ENCODE measurements around the gene INO80B.

INO80B gene

DNA sequence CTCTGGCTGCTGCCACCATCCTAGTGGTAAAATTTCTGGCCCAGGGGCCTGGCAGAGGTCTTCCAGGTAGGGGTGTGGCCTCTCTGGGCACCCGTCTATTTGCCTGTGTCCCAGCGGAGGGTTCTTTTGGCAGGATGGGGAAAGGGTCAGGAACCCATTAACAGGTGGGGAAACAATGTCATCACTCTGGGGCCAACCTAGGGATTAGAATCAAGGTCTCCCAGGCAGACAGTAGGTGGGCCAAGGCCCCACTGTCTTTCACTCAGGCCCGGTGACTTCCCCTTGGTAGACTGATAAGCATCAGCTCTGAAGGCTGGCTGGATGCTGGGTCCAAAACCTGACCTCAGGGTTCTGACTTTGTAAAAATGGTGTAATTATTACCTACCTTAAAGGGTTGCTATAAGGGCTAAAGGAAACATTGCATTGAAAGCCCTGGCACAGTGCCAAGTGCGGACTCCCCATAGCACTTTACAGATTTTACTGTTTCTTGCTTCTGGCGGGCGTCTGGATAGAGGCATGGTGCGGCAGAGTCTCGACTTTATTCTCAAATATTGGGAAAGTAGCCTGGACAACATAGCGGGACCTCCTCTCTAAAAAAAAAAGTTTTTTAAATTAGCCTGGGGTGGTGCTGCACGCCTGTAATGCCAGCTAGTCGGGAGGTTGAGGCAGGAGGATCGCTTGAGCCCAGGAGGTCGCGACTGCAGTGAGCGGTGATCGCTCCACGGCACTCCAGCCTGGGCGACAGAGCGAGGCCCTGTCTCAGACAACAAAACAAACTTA lies 42.3 kb downstream of the INO80B start:
- in situ Hi-C loops (cut with MboI; ENCODE audit: low pct_unique_long_range_greater_than_20kb, low sequenced_read_pairs) = no loop called here
- no peak for DNase-seq

DNA sequence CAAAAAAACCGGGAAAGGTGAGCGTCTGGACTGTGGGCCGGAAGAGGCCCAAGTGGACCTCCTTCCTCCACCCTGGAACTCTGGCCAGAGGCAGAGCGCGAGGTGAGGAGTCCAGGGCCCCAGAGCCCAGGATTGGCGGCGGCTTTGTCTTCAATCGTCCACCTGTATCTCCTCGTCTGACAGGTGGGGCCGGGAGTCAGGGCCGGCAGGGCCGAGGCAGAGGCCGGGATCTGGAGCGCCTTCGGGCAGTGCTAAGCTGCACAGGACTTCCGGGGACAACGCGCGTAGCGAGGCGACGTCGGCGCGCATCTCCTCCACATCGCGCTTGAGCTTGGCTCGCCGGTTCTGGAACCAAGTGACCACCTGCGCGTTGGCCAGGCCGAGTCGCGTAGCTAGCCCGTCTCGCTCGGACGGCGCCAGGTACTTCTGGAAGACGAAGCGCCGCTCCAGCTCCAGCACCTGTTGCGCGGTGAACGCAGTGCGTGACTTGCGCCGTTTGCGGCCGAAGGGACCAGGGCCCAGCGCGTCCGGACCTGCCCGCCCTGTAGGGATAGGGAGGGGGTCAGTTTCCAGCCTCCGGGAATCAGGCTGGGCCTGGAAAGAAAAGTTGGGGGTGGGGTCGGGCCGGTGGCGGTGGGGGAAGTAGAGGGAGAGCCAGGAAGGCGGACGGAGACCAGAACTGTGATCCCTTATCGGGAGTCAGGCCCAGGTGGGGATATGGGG lies 43.1 kb downstream of the INO80B start:
- DNase-seq = no peak
- in situ Hi-C loops (cut with MboI; ENCODE audit: low pct_unique_long_range_greater_than_20kb, low sequenced_read_pairs) = no loop called here

DNA sequence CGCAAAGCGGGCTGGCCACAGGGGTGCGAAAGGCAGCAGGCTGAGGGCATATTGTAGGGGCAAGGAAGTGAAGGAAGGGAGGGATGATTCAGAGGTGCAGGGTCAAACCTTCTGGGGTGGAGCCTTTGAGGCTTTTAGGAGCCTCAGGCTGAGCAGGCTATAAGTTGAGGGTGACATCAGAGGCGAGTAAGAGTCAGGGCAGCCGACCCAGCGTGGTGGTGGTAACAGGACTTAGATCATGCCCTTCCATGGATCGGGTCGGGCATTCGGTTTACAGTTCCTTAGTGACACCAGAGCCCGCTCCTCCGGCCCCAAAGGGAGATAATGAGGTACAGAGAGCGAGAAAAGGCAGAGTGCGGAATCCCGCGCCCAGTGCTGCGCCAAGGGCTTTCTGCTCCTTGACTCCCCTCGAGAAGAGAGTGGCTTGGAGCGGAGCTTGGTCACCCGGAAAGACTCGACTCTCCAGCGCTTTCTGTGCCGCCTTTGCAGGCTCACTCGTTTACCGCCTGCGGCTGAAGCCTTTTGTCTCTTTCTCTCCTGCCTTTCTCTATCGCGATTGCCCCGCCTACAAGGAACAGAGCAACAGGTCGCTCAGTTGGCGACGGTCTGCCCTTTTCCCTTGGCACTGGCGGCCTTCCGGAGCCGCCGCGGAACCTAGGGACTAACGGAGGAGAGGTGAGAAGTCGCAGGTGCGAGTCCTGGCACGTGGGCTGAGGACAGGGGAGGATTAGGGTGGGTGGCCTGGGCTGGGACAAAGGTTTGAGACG lies 43.8 kb downstream of the INO80B start:
- DNase-seq = no peak
- in situ Hi-C loops (cut with MboI; ENCODE audit: low pct_unique_long_range_greater_than_20kb, low sequenced_read_pairs) = no loop called here

DNA sequence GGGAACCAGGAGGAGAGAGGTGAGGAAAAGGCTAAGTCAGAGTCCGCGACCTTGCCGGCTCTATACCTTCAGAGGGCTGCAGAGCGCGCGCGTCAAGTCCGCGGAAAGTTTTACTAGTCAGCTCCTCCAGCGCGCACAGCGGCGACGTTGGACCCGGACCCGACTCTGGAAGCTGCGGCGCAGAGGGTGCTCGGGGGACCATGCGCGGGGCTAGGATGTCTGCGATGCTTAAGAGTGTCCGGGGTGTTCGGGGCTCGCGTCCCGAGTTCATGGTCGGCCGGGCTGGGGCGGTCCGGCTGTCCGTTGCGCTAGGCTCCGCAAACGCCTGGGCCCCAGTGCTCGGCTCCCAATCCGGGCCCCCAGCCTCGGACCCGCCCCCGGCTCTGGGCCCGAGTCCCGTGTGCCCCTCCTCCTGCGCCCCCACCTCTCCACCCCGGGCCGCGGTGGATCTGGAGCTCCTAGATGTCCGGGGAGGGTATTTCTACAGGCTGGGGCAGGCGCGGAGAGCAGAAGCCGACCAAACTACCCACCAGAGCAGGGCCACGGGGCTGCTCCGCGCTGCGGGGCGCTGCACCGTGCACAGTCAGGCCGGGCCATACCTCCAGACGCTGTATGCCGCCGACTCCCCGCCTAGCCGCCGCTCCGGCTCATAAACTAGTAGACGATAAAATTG lies 44.5 kb downstream of the INO80B start, which contains the start of gene LBX2:
Gene LBX2, minus strand, starts transcription at position 337 of the 673 bp plus-strand sequence. Its CDS starts 66 bp downstream, at position 271.
- DNase-seq = no peak
- in situ Hi-C loops (cut with MboI; ENCODE audit: low pct_unique_long_range_greater_than_20kb, low sequenced_read_pairs) = no loop called here

DNA sequence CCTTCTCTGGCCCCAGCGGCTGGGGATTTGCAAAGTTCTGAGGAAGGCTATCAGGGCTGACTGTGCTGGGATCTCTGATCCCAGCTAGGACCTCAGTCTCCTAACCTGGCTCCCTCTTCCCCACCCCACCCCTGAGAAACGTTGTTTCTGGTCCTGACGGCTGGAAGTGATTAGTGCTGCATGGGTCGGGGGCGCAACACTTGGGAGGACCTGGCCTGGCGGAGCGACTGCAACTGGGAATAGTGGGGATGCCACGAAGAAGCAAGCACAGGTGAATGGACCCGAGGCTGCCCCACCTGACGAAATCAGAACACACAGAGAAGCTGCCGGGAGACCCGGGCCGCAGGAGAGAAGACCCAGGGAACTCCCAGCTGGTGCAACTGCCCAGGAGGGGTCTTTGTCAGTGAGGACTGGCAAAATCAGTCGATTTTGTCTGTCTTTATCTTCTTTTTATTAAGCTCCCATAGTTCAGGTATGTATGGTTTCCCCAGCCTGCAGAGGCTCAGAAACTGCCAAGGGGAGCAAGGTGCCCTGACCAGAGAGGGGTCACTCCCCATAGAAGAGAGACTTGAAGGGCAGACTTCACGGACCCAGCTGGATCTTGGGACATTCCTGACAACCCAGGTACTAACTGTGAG lies 45.2 kb downstream of the INO80B start:
- in situ Hi-C loops (cut with MboI; ENCODE audit: low pct_unique_long_range_greater_than_20kb, low sequenced_read_pairs) = no loop called here
- no peak for DNase-seq

DNA sequence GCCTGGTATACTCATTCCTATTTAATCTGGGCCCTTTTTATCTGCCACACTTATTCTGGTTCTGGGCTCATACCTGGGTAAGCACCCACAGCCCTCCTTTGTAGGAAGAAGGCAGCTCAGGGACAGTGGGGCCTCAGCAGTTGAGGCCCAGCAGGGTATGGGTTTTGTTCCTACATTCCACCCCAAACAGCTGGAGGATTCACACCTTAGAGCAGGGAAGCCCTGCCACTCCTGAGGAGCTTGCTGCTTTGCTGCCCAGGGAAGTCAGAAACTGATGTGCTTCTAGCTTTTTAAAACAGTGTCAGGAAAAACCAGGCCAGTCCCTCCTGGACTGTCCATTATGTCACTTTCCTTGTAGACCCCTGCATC lies 45.7 kb downstream of the INO80B start:
- no peak for DNase-seq
- in situ Hi-C loops (cut with MboI; ENCODE audit: low pct_unique_long_range_greater_than_20kb, low sequenced_read_pairs) = no loop called here

DNA sequence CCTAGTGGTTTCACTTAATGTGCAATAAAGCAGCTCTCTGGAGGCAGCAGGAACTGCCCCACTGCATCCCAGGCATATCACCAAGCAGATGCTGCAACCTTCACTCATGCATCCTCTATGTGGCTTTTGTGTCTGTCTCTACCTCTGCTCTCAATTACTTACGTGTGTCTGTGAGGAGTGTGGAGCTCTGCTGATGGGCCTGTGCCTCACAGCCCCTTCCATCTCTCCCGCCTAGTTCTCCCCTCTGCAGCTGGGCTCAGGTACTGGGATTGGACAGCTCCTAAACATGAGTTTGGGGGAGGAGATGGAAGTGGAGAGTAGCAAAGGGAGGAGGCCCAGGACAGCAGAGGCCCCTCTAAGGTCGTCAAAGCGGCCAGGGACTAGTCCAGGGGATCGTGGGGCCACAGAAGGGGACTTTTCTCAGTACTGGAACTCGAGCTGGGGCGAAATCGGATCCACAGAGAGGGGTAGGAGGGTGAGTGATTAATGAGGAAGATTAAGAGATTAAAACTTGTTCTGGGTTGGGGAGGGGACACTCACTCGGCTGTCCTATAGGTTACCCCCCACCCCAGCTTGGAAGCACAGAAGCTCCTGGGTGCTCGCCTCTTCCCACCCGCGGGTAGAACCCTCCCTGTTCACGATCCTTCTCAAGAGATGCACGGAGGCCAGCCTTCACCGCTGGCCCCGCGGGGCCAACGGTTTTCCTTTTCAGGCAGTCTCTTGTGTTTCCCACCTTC lies 46.6 kb downstream of the INO80B start:
- DNase-seq = no peak
- in situ Hi-C loops (cut with MboI; ENCODE audit: low pct_unique_long_range_greater_than_20kb, low sequenced_read_pairs) = no loop called here

DNA sequence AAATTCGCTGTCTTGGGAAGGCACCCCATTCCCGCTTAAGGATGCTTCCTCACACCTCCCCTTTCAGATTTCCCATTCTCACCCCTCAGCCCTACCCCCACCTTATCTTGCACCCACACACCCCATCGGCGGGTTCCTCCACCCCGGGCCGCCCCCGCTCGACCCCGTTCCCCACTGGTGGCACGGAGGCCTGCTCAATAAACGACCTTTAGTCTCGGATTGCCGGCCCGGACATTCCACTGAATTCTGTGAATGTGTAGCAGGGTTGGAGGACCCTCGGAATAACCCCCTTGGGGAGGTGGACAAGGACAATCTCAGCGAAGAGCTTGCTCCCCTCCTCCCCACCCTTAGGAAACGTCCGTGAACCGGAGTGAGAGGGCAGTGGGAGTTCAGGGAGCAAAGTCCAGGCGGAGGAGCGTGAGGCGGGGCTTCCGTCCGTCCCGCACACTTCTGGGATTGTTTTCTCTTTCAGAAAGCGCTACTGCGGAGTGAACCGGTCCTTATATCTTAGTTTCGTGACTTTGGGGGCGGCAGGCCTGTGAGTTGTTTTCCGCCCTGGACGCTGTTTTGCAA lies 47.3 kb downstream of the INO80B start:
- in situ Hi-C loops (cut with MboI; ENCODE audit: low pct_unique_long_range_greater_than_20kb, low sequenced_read_pairs) = no loop called here
- DNase-seq = no peak

DNA sequence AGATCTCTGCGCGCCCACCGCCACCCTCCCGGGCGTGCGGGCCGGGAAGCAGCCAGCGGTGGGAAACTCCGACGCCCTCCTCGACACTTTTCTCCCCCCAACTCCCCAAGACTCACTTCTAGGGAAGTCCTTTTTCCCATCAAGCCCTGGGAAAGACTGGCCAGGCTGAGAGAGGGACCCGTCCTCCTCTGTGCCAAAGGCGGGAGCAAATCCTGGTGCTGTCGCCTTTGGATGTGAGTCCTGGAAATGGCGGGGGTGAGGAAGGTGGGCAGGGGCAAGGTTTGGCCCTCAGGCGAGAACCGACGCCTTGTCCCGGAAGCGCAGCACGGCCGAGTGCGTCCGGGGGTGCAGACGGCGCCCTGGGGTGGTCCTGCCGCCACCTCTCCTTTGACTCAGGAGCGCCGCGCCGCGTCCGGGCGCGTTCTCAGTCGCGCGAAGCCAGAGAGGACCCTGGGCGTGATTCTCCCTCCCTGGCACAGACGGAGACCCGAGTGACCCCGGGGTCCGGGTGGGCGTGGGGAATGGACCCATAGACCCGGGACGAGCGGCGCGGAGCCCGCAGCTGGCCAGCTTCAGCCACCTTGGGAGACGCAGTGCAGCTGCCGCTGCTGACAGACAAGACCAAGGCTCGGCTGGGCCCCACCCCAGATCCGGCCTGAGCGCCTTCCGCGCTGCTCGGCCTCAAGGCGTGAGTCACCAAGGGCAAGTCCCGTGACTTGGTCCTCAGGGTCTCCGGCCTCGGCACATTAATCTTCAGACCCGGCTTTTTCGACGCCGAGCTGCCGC lies 48.0 kb downstream of the INO80B start:
- no peak for DNase-seq
- in situ Hi-C loops (cut with MboI; ENCODE audit: low pct_unique_long_range_greater_than_20kb, low sequenced_read_pairs) = no loop called here

DNA sequence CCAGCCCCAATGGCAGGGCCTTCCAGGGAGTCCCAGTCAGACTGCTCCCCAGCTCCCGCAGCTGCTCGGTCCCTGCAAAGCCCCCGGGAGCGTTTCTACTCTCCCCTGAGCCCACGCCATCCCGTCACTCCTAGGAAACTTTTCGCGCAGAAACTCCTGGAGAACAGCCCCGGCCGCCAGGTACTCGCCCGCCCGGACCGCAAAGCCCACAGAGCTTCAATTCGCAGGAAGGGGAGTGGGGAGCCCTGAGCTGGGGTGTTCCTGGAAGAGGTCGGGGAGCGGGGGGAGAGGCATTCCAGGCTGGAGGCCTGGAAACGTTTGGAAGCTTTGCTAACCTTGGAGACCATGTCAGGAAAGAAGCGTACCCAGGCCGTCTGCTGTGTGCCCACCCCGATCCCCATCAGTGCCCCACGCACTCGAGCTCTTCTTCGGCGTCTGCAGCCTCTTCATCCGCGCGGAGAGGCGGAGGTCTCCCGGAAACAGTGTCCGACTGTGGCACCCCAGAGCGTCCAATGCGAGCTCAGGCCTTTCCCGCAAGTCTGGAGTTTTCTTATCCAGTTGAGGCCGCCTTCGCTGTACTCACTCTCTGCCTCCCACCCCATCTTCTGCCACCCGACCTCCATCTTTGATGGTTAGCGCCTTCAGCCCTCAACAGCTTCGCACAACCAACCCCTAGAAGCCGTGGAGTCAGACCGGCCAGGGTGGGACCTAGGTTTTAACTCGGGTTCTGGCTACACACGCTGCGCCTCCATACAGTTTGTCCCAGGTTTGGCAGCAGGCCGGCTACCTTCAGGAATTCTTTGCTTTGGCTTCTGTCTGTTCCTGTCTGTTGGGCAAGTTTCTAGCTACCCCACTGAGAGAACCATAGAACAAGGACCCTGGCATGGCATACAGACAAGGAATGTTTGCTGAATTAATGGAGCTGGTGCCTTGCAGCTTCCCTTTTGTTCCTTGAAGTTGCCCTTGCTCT lies 48.9 kb downstream of the INO80B start:
- DNase-seq = no peak
- in situ Hi-C loops (cut with MboI; ENCODE audit: low pct_unique_long_range_greater_than_20kb, low sequenced_read_pairs) = no loop called here

DNA sequence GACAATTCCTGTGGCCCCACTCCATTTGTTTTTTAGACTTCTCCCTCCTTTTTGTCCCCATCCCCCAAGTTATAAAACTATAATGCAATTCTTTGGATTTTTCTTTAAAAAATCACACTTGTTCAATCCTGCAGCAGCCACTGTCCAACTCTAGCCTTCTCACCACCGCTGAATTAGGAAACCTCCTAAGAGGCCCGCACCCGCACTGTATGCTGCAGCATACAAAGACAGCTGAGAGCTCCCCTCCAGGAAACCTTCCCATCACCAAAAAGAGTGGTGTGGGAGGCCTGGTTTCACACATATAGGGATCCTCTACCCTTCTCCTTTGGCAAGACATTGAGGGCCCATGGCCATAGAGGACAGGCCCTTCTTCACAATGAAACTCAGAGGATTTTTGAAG lies 49.7 kb downstream of the INO80B start:
- no peak for DNase-seq
- in situ Hi-C loops (cut with MboI; ENCODE audit: low pct_unique_long_range_greater_than_20kb, low sequenced_read_pairs) = no loop called here

DNA sequence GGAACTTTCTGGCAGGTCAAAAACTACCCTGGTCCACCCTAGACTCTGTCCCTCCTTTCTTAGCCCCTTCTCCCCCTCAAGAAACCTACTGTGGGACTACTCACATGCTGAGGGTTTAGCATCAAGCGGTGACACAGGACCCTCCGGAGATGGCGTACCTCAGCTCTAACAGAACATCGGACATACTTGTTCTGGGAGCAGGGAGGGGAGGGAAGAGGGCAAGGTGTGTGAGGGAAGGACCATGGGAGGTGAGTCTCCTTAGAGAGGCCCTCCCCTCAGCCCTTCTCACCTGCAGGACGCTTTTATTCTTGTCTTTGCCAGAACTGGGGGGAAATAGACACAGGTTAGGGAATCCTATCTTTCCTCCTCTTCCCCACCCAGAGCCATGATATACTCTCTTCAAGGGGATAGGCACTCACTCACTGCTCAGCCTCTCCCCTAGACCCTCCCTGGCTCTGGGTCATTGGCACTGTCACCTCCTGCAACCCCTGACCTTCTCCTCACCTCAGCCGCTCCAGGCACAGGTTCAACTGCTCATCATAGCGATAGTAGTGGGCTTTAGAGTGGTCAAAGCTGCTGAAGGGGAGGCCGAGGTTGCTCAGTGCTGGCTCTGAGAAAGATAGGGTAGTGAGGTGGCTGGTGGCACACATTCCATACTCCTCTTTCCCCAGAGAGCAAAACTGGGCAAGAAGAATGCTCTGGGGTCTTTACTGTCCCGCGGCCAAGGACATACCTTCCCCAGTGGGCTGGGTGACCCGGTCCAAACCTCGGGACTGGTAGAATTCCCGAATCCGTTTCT lies 50.8 kb downstream of the INO80B start:
- DNase-seq = no peak
- in situ Hi-C loops (cut with MboI; ENCODE audit: low pct_unique_long_range_greater_than_20kb, low sequenced_read_pairs) = no loop called here

DNA sequence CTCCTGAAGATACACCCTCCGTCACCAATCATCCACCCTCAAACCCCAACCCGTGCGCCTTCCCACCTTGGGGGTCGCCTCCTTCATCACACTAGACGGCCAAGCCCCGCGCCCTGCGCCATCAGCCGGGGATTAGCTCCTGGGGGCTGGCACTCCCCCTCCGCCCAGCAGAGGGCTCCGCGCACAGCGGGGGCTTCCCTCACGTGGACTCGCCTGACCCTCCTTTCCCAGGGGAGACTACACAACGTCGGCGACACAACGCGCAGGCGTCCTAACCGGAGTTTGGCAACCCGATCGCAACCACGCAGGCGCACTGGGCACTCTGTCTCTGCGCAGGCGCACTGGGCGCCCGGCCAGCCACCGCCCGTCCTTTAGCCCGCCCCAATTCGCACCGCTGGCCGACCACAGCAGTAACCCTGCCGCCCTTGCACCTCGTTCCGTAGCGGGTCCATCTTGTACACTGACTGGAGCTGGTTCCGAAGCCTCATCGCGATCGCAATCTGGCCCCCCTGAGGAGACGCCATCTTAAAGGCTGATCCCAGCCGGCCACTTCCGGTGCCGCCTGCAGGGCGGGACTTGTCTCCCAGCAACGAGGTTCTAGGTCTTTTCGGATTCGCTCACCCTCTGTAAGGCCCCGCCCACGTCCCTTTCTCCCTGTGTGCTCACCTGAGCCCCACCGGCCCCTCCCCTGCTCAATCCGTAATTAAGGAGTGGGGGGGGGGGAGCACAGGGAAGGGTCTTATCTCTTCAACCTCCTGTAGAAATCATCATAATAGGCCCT lies 52.4 kb downstream of the INO80B start, which contains the start of gene PCGF1:
Gene PCGF1, minus strand, starts transcription at position 551 of the 781 bp plus-strand sequence. Its CDS starts 27 bp downstream, at position 524.
- in situ Hi-C loops (cut with MboI; ENCODE audit: low pct_unique_long_range_greater_than_20kb, low sequenced_read_pairs) = no loop called here

More for the DNA sequence above, 52.4 kb downstream of the INO80B start, which contains the start of gene PCGF1:
- peak; percentile 97 for DNase-seq
